WTC11 (cell line): ENCODE measurements around the gene DMD. TPM values are rescaled to one million over a fixed set of nuclear protein-coding genes. Genes with fewer than 3 reads are reported as not detected.

Experiments
- ATAC-seq: fragments of 200-7000 bp; cut with Tn5 transposase; 2 replicates; pipeline ENCODE4 v1.10.0; 2021; ENCODE audit warnings: mild to moderate bottlenecking, moderate library complexity
- CTCF ChIA-PET: fragments of 300-600 bp; sonication (Branson Sonifier 250); formaldehyde crosslinking; loops from one replicate; lab custom pipeline; 2021; ENCODE audit warnings: antibody characterized with exemption; lab: Charles Lee
- POLR2A ChIA-PET: fragments of 350-600 bp; sonication (Branson Sonifier 250); formaldehyde crosslinking; loops from one replicate; lab custom pipeline; 2021; ENCODE audit warnings: antibody characterized with exemption; lab: Charles Lee
- DNase-seq: peaks from one replicate; pipeline ENCODE4 v3.0.0; 2021; ENCODE audit warnings: low spot score
- H3K27ac Mint-ChIP-seq: 2 replicates; pipeline ENCODE4 v1.8.0; 2021; ENCODE audit warnings: mixed read lengths
- H3K27me3 Mint-ChIP-seq: 2 replicates; pipeline ENCODE4 v1.8.0; 2021; ENCODE audit warnings: low read depth, mild to moderate bottlenecking, moderate library complexity, mixed read lengths
- H3K36me3 Mint-ChIP-seq: 2 replicates; pipeline ENCODE4 v1.8.0; 2021; ENCODE audit warnings: mixed read lengths
- H3K4me1 Mint-ChIP-seq: 2 replicates; pipeline ENCODE4 v1.8.0; 2022; ENCODE audit warnings: mixed read lengths
- H3K4me3 Mint-ChIP-seq: 2 replicates; pipeline ENCODE4 v1.8.0; 2021; ENCODE audit warnings: mild to moderate bottlenecking, moderate library complexity, mixed read lengths
- H3K9me3 Mint-ChIP-seq: 2 replicates; pipeline ENCODE4 v1.8.0; 2021; ENCODE audit warnings: mixed read lengths
- E2F1 ChIP-seq: sonication (generic); formaldehyde crosslinking; IDR thresholded peaks from 2 replicates; pipeline ENCODE4 v1.8.0; 2022; ENCODE audit warnings: mild to moderate bottlenecking, missing genetic modification reagents
- E2F5 ChIP-seq: sonication (generic); formaldehyde crosslinking; IDR thresholded peaks from 2 replicates; pipeline ENCODE4 v1.8.1; 2022; ENCODE audit warnings: mild to moderate bottlenecking, moderate library complexity, missing genetic modification reagents
- EMX1 ChIP-seq: fragments of 250-450 bp; sonication (Bioruptor Pico); IDR thresholded peaks from 2 replicates; pipeline ENCODE4 v1.8.0; 2021; ENCODE audit warnings: mild to moderate bottlenecking
- ETV6 ChIP-seq: sonication (generic); formaldehyde crosslinking; IDR thresholded peaks from 2 replicates; pipeline ENCODE4 v1.8.1; 2022; ENCODE audit warnings: mild to moderate bottlenecking, missing genetic modification reagents
- FOXJ3 ChIP-seq: sonication (generic); formaldehyde crosslinking; IDR thresholded peaks from 2 replicates; pipeline ENCODE4 v1.9.0; 2021; ENCODE audit warnings: missing genetic modification reagents, mild to moderate bottlenecking, borderline replicate concordance
- GTF2I ChIP-seq: fragments of 250-450 bp; sonication (Bioruptor Pico); conservative IDR thresholded peaks from 2 replicates; pipeline ENCODE4 v1.4.0; 2021; ENCODE audit warnings: mild to moderate bottlenecking
- NFYB ChIP-seq: sonication (generic); formaldehyde crosslinking; conservative IDR thresholded peaks from 2 replicates; pipeline ENCODE4 v1.8.0; 2022; ENCODE audit warnings: low read depth, missing genetic modification reagents
- NR1H2 ChIP-seq: sonication (generic); formaldehyde crosslinking; IDR thresholded peaks from 2 replicates; pipeline ENCODE4 v1.9.0; 2021; ENCODE audit warnings: mild to moderate bottlenecking, moderate library complexity, missing genetic modification reagents
- RORB ChIP-seq: fragments of 250-450 bp; sonication (Bioruptor Pico); IDR thresholded peaks from 2 replicates; pipeline ENCODE4 v1.9.0; 2021; ENCODE audit warnings: mild to moderate bottlenecking
- SOX15 ChIP-seq: fragments of 250-450 bp; sonication (Bioruptor Pico); IDR thresholded peaks from 2 replicates; pipeline ENCODE4 v1.9.0; 2021; ENCODE audit warnings: mild to moderate bottlenecking
- TEAD4 ChIP-seq: sonication (generic); formaldehyde crosslinking; IDR thresholded peaks from 2 replicates; pipeline ENCODE4 v1.8.0; 2022; ENCODE audit warnings: mild to moderate bottlenecking, missing genetic modification reagents
- ZNF396 ChIP-seq: fragments of 250-450 bp; sonication (Bioruptor Pico); IDR thresholded peaks from 2 replicates; pipeline ENCODE4 v1.8.0; 2021; ENCODE audit warnings: mild to moderate bottlenecking, moderate library complexity, borderline replicate concordance
- ZNF416 ChIP-seq: fragments of 250-450 bp; sonication (Bioruptor Pico); IDR thresholded peaks from 2 replicates; pipeline ENCODE4 v1.9.0; 2021; ENCODE audit warnings: mild to moderate bottlenecking, inconsistent platforms
- total RNA-seq: library from RNA; stranded (reverse); gene quantifications from 3 replicates; pipeline ENCODE4 v1.2.3, GENCODE V29; 2021
- TF ChIP-seq, protein P1 (sequence below): fragments of 250-450 bp; sonication (Bioruptor Pico); IDR thresholded peaks from 2 replicates; pipeline ENCODE4 v1.9.0; 2021; ENCODE audit warnings: mild to moderate bottlenecking, borderline replicate concordance
- TF ChIP-seq, protein P2 (sequence below): fragments of 250-450 bp; sonication (Bioruptor Pico); IDR thresholded peaks from 2 replicates; pipeline ENCODE4 v1.9.0; 2021; ENCODE audit warnings: mild to moderate bottlenecking
- TF ChIP-seq, protein P3 (sequence below): sonication (generic); formaldehyde crosslinking; IDR thresholded peaks from 2 replicates; pipeline ENCODE4 v1.8.1; 2023; ENCODE audit warnings: mild to moderate bottlenecking, missing genetic modification reagents
- TF ChIP-seq, protein P4 (sequence below): sonication (generic); formaldehyde crosslinking; IDR thresholded peaks from 2 replicates; pipeline ENCODE4 v1.8.0; 2023; ENCODE audit warnings: missing genetic modification reagents
- TF ChIP-seq, protein P5 (sequence below): sonication (generic); formaldehyde crosslinking; IDR thresholded peaks from 2 replicates; pipeline ENCODE4 v1.8.1; 2023; ENCODE audit warnings: mild to moderate bottlenecking, missing genetic modification reagents, borderline replicate concordance

The DMD gene
- total RNA-seq, 1 experiment from 2014 or later, result 9.1 TPM

DNA sequence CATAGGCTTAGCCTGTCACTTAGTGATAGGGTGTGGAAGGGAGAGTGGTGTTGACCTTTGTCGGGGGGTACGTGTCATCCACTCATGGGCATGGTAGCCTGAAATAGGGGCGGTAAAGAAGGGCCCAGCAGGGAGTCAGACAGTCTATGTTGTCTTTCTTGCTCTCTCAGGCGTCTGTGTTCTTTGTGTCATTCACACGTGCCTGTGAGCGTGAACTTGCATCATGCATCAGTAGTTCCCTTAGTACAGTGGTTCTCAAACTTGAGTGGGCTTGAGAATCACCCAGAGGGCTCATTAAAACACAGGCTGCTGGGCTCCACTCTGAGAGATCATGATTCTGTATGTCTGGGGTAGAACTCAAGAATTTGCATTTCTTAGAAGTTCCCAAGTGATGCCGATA, 1688.6 kb downstream of the DMD start:
- Mint-ChIP-seq H3K27ac (no peak overlapping the region), H3K9me3 (peaks cover 4% of the 10 kb centered on the region), H3K27me3 (no peaks in the 10 kb centered on the region), H3K4me3 (no peak overlapping the region), H3K36me3 (no peaks in the 10 kb centered on the region), H3K4me1 (no peaks in the 10 kb centered on the region)
- DNase-seq (no peak), ATAC-seq (no peak)
- TF ChIP-seq, protein P1, sequence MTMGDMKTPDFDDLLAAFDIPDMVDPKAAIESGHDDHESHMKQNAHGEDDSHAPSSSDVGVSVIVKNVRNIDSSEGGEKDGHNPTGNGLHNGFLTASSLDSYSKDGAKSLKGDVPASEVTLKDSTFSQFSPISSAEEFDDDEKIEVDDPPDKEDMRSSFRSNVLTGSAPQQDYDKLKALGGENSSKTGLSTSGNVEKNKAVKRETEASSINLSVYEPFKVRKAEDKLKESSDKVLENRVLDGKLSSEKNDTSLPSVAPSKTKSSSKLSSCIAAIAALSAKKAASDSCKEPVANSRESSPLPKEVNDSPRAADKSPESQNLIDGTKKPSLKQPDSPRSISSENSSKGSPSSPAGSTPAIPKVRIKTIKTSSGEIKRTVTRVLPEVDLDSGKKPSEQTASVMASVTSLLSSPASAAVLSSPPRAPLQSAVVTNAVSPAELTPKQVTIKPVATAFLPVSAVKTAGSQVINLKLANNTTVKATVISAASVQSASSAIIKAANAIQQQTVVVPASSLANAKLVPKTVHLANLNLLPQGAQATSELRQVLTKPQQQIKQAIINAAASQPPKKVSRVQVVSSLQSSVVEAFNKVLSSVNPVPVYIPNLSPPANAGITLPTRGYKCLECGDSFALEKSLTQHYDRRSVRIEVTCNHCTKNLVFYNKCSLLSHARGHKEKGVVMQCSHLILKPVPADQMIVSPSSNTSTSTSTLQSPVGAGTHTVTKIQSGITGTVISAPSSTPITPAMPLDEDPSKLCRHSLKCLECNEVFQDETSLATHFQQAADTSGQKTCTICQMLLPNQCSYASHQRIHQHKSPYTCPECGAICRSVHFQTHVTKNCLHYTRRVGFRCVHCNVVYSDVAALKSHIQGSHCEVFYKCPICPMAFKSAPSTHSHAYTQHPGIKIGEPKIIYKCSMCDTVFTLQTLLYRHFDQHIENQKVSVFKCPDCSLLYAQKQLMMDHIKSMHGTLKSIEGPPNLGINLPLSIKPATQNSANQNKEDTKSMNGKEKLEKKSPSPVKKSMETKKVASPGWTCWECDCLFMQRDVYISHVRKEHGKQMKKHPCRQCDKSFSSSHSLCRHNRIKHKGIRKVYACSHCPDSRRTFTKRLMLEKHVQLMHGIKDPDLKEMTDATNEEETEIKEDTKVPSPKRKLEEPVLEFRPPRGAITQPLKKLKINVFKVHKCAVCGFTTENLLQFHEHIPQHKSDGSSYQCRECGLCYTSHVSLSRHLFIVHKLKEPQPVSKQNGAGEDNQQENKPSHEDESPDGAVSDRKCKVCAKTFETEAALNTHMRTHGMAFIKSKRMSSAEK (CRISPR knock-in tag), result no peak
- CTCF ChIA-PET, result no interaction called here
- POLR2A ChIA-PET, result no interaction called here

DNA sequence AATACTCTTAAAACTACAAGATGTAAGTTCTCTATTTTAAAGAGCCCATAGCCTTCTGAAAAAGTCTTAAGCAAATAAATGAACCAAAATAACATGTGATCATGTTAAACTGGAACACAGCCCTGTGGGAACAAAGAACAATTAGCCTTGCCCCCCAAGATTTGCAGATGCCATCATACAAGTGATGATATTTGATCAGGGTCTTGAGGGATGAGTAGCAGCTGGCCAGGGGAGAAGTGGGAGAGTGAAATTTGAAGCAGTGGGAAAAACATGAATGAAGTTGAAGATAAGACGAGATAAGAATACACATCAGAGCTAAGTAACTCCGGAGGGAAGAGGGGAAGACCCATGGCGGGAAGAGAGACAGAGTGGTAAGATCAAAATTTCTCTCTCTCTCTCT, 1689.4 kb downstream of the DMD start:
- no peak overlapping the region for H3K27ac Mint-ChIP-seq
- H3K27me3 Mint-ChIP-seq, result no peaks in the 10 kb centered on the region
- TF ChIP-seq, protein P2, sequence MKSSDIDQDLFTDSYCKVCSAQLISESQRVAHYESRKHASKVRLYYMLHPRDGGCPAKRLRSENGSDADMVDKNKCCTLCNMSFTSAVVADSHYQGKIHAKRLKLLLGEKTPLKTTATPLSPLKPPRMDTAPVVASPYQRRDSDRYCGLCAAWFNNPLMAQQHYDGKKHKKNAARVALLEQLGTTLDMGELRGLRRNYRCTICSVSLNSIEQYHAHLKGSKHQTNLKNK (CRISPR knock-in tag), result no peak
- TF ChIP-seq, protein P3, sequence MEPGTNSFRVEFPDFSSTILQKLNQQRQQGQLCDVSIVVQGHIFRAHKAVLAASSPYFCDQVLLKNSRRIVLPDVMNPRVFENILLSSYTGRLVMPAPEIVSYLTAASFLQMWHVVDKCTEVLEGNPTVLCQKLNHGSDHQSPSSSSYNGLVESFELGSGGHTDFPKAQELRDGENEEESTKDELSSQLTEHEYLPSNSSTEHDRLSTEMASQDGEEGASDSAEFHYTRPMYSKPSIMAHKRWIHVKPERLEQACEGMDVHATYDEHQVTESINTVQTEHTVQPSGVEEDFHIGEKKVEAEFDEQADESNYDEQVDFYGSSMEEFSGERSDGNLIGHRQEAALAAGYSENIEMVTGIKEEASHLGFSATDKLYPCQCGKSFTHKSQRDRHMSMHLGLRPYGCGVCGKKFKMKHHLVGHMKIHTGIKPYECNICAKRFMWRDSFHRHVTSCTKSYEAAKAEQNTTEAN, result no peak
- peaks cover 4% of the 10 kb centered on the region for H3K9me3 Mint-ChIP-seq
- DNase-seq, result no peak
- POLR2A ChIA-PET, result no interaction called here
- H3K36me3 Mint-ChIP-seq, result no peaks in the 10 kb centered on the region
- H3K4me1 Mint-ChIP-seq, result no peaks in the 10 kb centered on the region
- CTCF ChIA-PET, result no interaction called here
- no peak overlapping the region for H3K4me3 Mint-ChIP-seq
- ATAC-seq, result no peak

DNA sequence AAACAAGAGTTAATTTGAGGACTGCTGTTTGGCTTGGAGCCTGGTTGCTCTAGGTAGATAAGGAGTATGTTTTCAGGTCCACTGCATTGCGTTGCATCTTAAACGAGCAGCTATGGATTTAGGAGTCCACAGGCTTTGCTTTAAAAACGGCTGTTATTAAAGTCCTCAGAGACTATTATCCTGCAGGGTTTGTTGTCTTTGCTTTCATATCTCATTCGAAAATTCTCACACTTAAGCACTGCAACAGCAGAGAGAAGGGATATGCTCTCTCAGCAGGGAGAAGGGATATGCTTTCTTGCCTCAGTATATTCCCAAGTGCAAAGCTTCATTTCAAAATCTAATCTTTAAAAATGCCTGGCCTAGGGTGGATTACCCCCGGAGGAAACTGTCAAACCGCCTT, 1694.8 kb downstream of the DMD start:
- H3K4me1 Mint-ChIP-seq, result no peaks in the 10 kb centered on the region
- no peaks in the 10 kb centered on the region for H3K27me3 Mint-ChIP-seq
- no peak overlapping the region for H3K4me3 Mint-ChIP-seq
- no peaks in the 10 kb centered on the region for H3K36me3 Mint-ChIP-seq
- H3K27ac Mint-ChIP-seq, result no peak overlapping the region
- ChIA-PET CTCF (no interaction called here), POLR2A (no interaction called here)
- peaks cover 4% of the 10 kb centered on the region for H3K9me3 Mint-ChIP-seq
- DNase-seq (no peak), ATAC-seq (no peak)
- TF ChIP-seq RORB (no peak), E2F1 (CRISPR knock-in tag) (no peak), ZNF416 (CRISPR knock-in tag) (no peak), NR1H2 (CRISPR knock-in tag) (no peak), SOX15 (no peak), TEAD4 (CRISPR knock-in tag) (no peak), E2F5 (CRISPR knock-in tag) (no peak), GTF2I (CRISPR knock-in tag) (no peak), ETV6 (no peak), ZNF396 (CRISPR knock-in tag) (no peak), FOXJ3 (no peak), EMX1 (CRISPR knock-in tag) (no peak), NFYB (CRISPR knock-in tag) (no peak)
- TF ChIP-seq, protein P4, sequence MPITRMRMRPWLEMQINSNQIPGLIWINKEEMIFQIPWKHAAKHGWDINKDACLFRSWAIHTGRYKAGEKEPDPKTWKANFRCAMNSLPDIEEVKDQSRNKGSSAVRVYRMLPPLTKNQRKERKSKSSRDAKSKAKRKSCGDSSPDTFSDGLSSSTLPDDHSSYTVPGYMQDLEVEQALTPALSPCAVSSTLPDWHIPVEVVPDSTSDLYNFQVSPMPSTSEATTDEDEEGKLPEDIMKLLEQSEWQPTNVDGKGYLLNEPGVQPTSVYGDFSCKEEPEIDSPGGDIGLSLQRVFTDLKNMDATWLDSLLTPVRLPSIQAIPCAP (CRISPR knock-in tag), result no peak
- TF ChIP-seq, protein P3, result no peak
- TF ChIP-seq, protein P5, sequence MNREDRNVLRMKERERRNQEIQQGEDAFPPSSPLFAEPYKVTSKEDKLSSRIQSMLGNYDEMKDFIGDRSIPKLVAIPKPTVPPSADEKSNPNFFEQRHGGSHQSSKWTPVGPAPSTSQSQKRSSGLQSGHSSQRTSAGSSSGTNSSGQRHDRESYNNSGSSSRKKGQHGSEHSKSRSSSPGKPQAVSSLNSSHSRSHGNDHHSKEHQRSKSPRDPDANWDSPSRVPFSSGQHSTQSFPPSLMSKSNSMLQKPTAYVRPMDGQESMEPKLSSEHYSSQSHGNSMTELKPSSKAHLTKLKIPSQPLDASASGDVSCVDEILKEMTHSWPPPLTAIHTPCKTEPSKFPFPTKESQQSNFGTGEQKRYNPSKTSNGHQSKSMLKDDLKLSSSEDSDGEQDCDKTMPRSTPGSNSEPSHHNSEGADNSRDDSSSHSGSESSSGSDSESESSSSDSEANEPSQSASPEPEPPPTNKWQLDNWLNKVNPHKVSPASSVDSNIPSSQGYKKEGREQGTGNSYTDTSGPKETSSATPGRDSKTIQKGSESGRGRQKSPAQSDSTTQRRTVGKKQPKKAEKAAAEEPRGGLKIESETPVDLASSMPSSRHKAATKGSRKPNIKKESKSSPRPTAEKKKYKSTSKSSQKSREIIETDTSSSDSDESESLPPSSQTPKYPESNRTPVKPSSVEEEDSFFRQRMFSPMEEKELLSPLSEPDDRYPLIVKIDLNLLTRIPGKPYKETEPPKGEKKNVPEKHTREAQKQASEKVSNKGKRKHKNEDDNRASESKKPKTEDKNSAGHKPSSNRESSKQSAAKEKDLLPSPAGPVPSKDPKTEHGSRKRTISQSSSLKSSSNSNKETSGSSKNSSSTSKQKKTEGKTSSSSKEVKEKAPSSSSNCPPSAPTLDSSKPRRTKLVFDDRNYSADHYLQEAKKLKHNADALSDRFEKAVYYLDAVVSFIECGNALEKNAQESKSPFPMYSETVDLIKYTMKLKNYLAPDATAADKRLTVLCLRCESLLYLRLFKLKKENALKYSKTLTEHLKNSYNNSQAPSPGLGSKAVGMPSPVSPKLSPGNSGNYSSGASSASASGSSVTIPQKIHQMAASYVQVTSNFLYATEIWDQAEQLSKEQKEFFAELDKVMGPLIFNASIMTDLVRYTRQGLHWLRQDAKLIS, result no peak
